Neural progenitor cell (in vitro differentiated cells): Measurements from ENCODE around the gene INPP5K. TPM values are rescaled to one million over a fixed set of nuclear protein-coding genes. Genes with fewer than 3 reads are reported as not detected.

Source experiments
- DNase-seq: peaks from one replicate; pipeline ENCODE4 v3.0.0-alpha.2; 2016; ENCODE audit warnings: low spot score
- H2AFZ ChIP-seq: fragments of 200-600 bp; sonication (generic); replicated peaks from 2 replicates; pipeline ENCODE4 v1.6.1; 2016; ENCODE audit warnings: antibody characterized with exemption
- H3F3A ChIP-seq: fragments of 200-600 bp; sonication (generic); 2 replicates; pipeline ENCODE4 v1.6.1; 2016; ENCODE audit warnings: antibody characterized with exemption, low read depth
- H3K27ac ChIP-seq: fragments of 200-600 bp; sonication (generic); 2 replicates; pipeline ENCODE4 v1.5.1; 2016; ENCODE audit warnings: mild to moderate bottlenecking
- H3K27me3 ChIP-seq: fragments of 200-600 bp; sonication (generic); 2 replicates; pipeline ENCODE4 v1.6.1; 2016; ENCODE audit warnings: mild to moderate bottlenecking, moderate library complexity
- H3K36me3 ChIP-seq: fragments of 200-600 bp; sonication (generic); 2 replicates; pipeline ENCODE4 v1.5.1; 2016
- H3K4me1 ChIP-seq: fragments of 200-600 bp; sonication (generic); 2 replicates; pipeline ENCODE4 v1.6.1; 2016; ENCODE audit warnings: mixed run types
- H3K4me2 ChIP-seq: fragments of 200-600 bp; sonication (generic); 2 replicates; pipeline ENCODE4 v1.6.1; 2016
- H3K4me3 ChIP-seq: fragments of 200-600 bp; sonication (generic); 2 replicates; pipeline ENCODE4 v1.5.1; 2016
- H3K79me2 ChIP-seq: fragments of 200-600 bp; sonication (generic); 2 replicates; pipeline ENCODE4 v1.6.1; 2016; ENCODE audit warnings: low read depth
- H3K9ac ChIP-seq: fragments of 200-600 bp; sonication (generic); 2 replicates; pipeline ENCODE4 v1.6.1; 2016
- H3K9me3 ChIP-seq: fragments of 200-600 bp; sonication (generic); 2 replicates; pipeline ENCODE4 v1.5.1; 2016; ENCODE audit warnings: low read depth
- H4K20me1 ChIP-seq: fragments of 200-600 bp; sonication (generic); 2 replicates; pipeline ENCODE4 v1.6.1; 2016; ENCODE audit warnings: low read depth
- H3K27ac Mint-ChIP-seq: 3 replicates; pipeline ENCODE4 v1.8.0; 2021; ENCODE audit warnings: mixed read lengths
- H3K27me3 Mint-ChIP-seq: 2 replicates; pipeline ENCODE4 v1.8.0; 2022; ENCODE audit warnings: low read depth, mild to moderate bottlenecking, inconsistent platforms, moderate library complexity, mixed read lengths; ENCODE audit not compliant: insufficient read depth
- H3K36me3 Mint-ChIP-seq: 3 replicates; pipeline ENCODE4 v1.8.0; 2021; ENCODE audit warnings: mixed read lengths
- H3K4me1 Mint-ChIP-seq: 3 replicates; pipeline ENCODE4 v1.8.0; 2021; ENCODE audit warnings: mixed read lengths
- H3K4me3 Mint-ChIP-seq: 3 replicates; pipeline ENCODE4 v1.8.0; 2021; ENCODE audit warnings: mild to moderate bottlenecking, moderate library complexity, mixed read lengths
- H3K9me3 Mint-ChIP-seq: 3 replicates; pipeline ENCODE4 v1.8.0; 2020; ENCODE audit warnings: mixed read lengths
- EZH2 ChIP-seq: fragments of 200-600 bp; sonication (generic); IDR thresholded peaks from 2 replicates; pipeline ENCODE4 v1.6.1; 2017; ENCODE audit warnings: antibody characterized with exemption, mild to moderate bottlenecking, moderate library complexity
- EZH2phosphoT487 ChIP-seq: fragments of 200-600 bp; sonication (generic); IDR thresholded peaks from 2 replicates; pipeline ENCODE4 v1.6.1; 2017; ENCODE audit warnings: antibody characterized with exemption
- total RNA-seq: library from RNA; depleted of rRNA; stranded (reverse); fragments of >200 nt; gene quantifications from 2 replicates; pipeline ENCODE4 v1.2.3, GENCODE V29; 2015; ENCODE audit warnings: low replicate concordance
- TF ChIP-seq, protein P1 (sequence below): fragments of 200-600 bp; sonication (generic); IDR thresholded peaks from 2 replicates; pipeline ENCODE4 v1.5.1; 2017; ENCODE audit warnings: antibody characterized with exemption, mild to moderate bottlenecking

INPP5K gene
- total RNA-seq, 1 donor from 2014 or later = 11.7 TPM

- Histone ChIP-seq H2AFZ (no peak overlapping the region), H3K9me3 (no peaks in the 10 kb centered on the region), H4K20me1 (peaks cover 31% of the 10 kb centered on the region), H3K79me2 (peaks cover 12% of the 10 kb centered on the region), H3K27me3 (peaks cover 30% of the 10 kb centered on the region), H3K27ac (no peak overlapping the region), H3F3A (peaks cover 58% of the 10 kb centered on the region), H3K4me1 (peaks cover 15% of the 10 kb centered on the region), H3K36me3 (no peaks in the 10 kb centered on the region), H3K4me3 (peak overlapping the region; percentile 82), H3K4me2 (peak overlapping the region; percentile 87), H3K9ac (no peak overlapping the region)
- H3K27me3 Mint-ChIP-seq = peaks cover 4% of the 10 kb centered on the region
- peaks cover 34% of the 10 kb centered on the region for H3K4me1 Mint-ChIP-seq
- no peak overlapping the region for H3K27ac Mint-ChIP-seq
- peak; percentile 87 for DNase-seq
- H3K36me3 Mint-ChIP-seq = peaks cover 11% of the 10 kb centered on the region
- H3K9me3 Mint-ChIP-seq = no peaks in the 10 kb centered on the region
- peak overlapping the region; percentile 90 for H3K4me3 Mint-ChIP-seq
- peak; percentile 14 for TF ChIP-seq EZH2
- TF ChIP-seq, protein P1, sequence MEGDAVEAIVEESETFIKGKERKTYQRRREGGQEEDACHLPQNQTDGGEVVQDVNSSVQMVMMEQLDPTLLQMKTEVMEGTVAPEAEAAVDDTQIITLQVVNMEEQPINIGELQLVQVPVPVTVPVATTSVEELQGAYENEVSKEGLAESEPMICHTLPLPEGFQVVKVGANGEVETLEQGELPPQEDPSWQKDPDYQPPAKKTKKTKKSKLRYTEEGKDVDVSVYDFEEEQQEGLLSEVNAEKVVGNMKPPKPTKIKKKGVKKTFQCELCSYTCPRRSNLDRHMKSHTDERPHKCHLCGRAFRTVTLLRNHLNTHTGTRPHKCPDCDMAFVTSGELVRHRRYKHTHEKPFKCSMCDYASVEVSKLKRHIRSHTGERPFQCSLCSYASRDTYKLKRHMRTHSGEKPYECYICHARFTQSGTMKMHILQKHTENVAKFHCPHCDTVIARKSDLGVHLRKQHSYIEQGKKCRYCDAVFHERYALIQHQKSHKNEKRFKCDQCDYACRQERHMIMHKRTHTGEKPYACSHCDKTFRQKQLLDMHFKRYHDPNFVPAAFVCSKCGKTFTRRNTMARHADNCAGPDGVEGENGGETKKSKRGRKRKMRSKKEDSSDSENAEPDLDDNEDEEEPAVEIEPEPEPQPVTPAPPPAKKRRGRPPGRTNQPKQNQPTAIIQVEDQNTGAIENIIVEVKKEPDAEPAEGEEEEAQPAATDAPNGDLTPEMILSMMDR = no peak
Measured at GRCh38 chr17:1485423-1486376, 30.7 kb downstream of the INPP5K start.

GRCh38 chr17:1484676-1485422, 31.6 kb downstream of the INPP5K start:
- H3K9me3 ChIP-seq = no peaks in the 10 kb centered on the region
- H3K4me3 ChIP-seq = peak overlapping the region; percentile 82
- H3K4me1 ChIP-seq = peaks cover 15% of the 10 kb centered on the region
- H3K4me3 Mint-ChIP-seq = peak overlapping the region; percentile 90
- H3K9ac ChIP-seq = no peak overlapping the region
- H3K79me2 ChIP-seq = peaks cover 5% of the 10 kb centered on the region
- peaks cover 4% of the 10 kb centered on the region for H3K27me3 Mint-ChIP-seq
- no peaks in the 10 kb centered on the region for H3K36me3 ChIP-seq
- DNase-seq = peak; percentile 80
- peak overlapping the region; percentile 87 for H3K4me2 ChIP-seq
- TF ChIP-seq EZH2phosphoT487 = no peak
- TF ChIP-seq, protein P1 = peak; percentile 43
- peaks cover 30% of the 10 kb centered on the region for H3K4me1 Mint-ChIP-seq
- peaks cover 30% of the 10 kb centered on the region for H3K27me3 ChIP-seq
- H3K9me3 Mint-ChIP-seq = no peaks in the 10 kb centered on the region
- peak overlapping the region; percentile 94 for H3K27ac Mint-ChIP-seq
- no peak overlapping the region for H3K27ac ChIP-seq
- H2AFZ ChIP-seq = no peak overlapping the region
- peaks cover 23% of the 10 kb centered on the region for H4K20me1 ChIP-seq
- H3F3A ChIP-seq = peaks cover 53% of the 10 kb centered on the region
- H3K36me3 Mint-ChIP-seq = peaks cover 11% of the 10 kb centered on the region

DNA sequence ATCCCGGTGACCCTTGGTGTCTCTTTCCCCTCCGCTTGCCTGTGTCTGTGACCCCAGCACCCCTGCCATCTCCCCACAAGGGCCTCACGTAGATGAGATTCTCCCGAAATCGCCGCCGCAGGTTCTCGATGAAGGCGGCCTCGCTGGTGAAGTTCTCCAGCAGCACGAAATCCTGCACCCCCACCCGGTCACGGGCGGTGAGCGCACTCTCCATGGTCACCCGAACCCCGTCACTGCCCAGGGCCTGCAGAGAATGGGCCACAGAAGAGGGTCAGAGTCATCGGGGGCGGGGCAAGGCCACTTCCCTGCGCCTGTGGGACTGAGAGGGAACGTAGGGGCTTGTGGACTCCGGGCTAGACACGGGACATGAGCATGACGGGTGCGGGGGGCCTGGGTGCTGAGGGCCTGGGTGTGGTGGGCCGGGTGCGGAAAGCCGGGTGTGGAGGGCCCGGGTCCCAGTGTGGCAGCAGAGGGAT, 32.3 kb downstream of the INPP5K start:
- H3K9me3 ChIP-seq = no peaks in the 10 kb centered on the region
- DNase-seq = no peak
- Mint-ChIP-seq H3K4me3 (peak overlapping the region; percentile 81), H3K4me1 (peaks cover 28% of the 10 kb centered on the region), H3K36me3 (peaks cover 11% of the 10 kb centered on the region), H3K9me3 (no peaks in the 10 kb centered on the region), H3K27ac (no peak overlapping the region), H3K27me3 (peaks cover 4% of the 10 kb centered on the region)
- TF ChIP-seq EZH2 (no peak), EZH2phosphoT487 (no peak)
- TF ChIP-seq, protein P1 = no peak
- no peaks in the 10 kb centered on the region for H3K79me2 ChIP-seq
- no peak overlapping the region for H3K9ac ChIP-seq
- H3K36me3 ChIP-seq = no peaks in the 10 kb centered on the region
- peaks cover 15% of the 10 kb centered on the region for H3K4me1 ChIP-seq
- no peak overlapping the region for H3K27ac ChIP-seq
- H3F3A ChIP-seq = peaks cover 45% of the 10 kb centered on the region
- H4K20me1 ChIP-seq = peaks cover 17% of the 10 kb centered on the region
- peaks cover 30% of the 10 kb centered on the region for H3K27me3 ChIP-seq
- no peak overlapping the region for H3K4me3 ChIP-seq
- no peak overlapping the region for H2AFZ ChIP-seq
- H3K4me2 ChIP-seq = peak overlapping the region; percentile 87
